Chondrocyte (in vitro differentiated cells): ENCODE results near the gene LDB1. TPM values are rescaled to one million over a fixed set of nuclear protein-coding genes. Genes with fewer than 3 reads are reported as not detected.
A peak's percentile ranks its signal among the peaks of the same experiment; 100 is the strongest.

ENCODE experiments used
- DNase-seq: peaks from one replicate; pipeline ENCODE4 v3.0.0; 2021; ENCODE audit warnings: mixed read lengths, low spot score
- H3K27ac Mint-ChIP-seq: one replicate; pipeline ENCODE4 v1.8.0; 2021; ENCODE audit warnings: mild to moderate bottlenecking, moderate library complexity, mixed read lengths; ENCODE audit not compliant: unreplicated experiment
- H3K27me3 Mint-ChIP-seq: 2 replicates; pipeline ENCODE4 v1.8.0; 2021; ENCODE audit warnings: low read depth, mixed read lengths
- H3K36me3 Mint-ChIP-seq: 2 replicates; pipeline ENCODE4 v1.8.0; 2021; ENCODE audit warnings: low read depth, mixed read lengths
- H3K4me1 Mint-ChIP-seq: 2 replicates; pipeline ENCODE4 v1.8.0; 2021; ENCODE audit warnings: low read depth, mild to moderate bottlenecking, mixed read lengths
- H3K4me3 Mint-ChIP-seq: one replicate; pipeline ENCODE4 v1.8.0; 2021; ENCODE audit warnings: mild to moderate bottlenecking, moderate library complexity, mixed read lengths; ENCODE audit not compliant: unreplicated experiment
- H3K9me3 Mint-ChIP-seq: 2 replicates; pipeline ENCODE4 v1.8.0; 2021; ENCODE audit warnings: low read depth, mixed read lengths
- total RNA-seq: library from RNA; stranded (reverse); gene quantifications from 3 replicates; pipeline ENCODE4 v1.2.1, GENCODE V29; 2021
- TF ChIP-seq, protein P1 (sequence below): fragments of 200-600 bp; sonication (generic); IDR thresholded peaks from 2 replicates; pipeline ENCODE4 v1.5.0; 2021; ENCODE audit warnings: antibody characterized with exemption, mild to moderate bottlenecking, moderate library complexity

The LDB1 gene
- total RNA-seq, 1 donor from 2014 or later: 65.7 TPM

DNA sequence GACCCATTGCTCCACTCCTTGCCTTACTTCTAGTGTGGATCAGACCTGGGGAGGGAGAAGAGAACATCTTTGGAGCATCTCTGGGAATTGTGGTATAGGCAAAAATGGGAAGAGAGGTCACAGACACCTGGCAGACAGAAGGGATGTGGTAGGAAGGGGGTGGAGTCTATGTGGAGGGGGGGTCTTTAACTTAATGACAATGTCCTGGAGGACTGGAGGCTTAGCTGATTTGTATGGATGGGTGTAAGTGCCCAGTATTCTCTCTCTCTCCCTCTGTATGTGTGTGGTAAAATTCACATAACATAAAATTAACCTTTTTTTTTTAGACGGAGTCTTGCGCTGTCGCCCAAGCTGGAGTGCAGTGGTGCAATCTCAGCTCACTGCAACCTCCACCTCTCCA is 3.1 kb upstream of the LDB1 start:
- Mint-ChIP-seq H3K36me3 (no peaks in the 10 kb centered on the region), H3K27ac (no peak overlapping the region), H3K4me3 (no peak overlapping the region), H3K27me3 (no peaks in the 10 kb centered on the region), H3K4me1 (peaks cover 30% of the 10 kb centered on the region), H3K9me3 (no peaks in the 10 kb centered on the region)
- TF ChIP-seq, protein P1, sequence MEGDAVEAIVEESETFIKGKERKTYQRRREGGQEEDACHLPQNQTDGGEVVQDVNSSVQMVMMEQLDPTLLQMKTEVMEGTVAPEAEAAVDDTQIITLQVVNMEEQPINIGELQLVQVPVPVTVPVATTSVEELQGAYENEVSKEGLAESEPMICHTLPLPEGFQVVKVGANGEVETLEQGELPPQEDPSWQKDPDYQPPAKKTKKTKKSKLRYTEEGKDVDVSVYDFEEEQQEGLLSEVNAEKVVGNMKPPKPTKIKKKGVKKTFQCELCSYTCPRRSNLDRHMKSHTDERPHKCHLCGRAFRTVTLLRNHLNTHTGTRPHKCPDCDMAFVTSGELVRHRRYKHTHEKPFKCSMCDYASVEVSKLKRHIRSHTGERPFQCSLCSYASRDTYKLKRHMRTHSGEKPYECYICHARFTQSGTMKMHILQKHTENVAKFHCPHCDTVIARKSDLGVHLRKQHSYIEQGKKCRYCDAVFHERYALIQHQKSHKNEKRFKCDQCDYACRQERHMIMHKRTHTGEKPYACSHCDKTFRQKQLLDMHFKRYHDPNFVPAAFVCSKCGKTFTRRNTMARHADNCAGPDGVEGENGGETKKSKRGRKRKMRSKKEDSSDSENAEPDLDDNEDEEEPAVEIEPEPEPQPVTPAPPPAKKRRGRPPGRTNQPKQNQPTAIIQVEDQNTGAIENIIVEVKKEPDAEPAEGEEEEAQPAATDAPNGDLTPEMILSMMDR: no peak
- no peak for DNase-seq

DNA sequence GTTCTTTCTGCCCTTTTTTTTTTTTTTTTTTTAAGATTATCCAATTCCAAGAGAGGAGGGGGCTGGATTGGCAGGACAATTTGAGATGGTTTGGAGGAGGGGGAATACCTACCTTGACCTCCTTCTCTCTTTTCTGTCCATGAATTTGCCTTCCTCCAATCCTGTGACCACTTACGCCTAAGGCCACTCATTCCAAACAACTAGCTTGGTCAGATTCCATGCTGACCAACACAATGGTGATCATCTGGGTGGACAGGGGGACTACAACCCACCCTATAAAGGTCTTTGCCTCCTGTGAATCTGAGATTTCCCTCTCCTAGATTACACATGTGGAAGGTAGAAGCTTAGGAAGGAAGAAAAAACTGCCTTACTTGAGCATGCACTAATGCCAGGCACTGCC is 2.3 kb upstream of the LDB1 start:
- Mint-ChIP-seq H3K9me3 (no peaks in the 10 kb centered on the region), H3K27ac (no peak overlapping the region), H3K4me1 (peaks cover 32% of the 10 kb centered on the region), H3K36me3 (no peaks in the 10 kb centered on the region), H3K4me3 (no peak overlapping the region), H3K27me3 (no peaks in the 10 kb centered on the region)
- DNase-seq: no peak
- TF ChIP-seq, protein P1: no peak

DNA sequence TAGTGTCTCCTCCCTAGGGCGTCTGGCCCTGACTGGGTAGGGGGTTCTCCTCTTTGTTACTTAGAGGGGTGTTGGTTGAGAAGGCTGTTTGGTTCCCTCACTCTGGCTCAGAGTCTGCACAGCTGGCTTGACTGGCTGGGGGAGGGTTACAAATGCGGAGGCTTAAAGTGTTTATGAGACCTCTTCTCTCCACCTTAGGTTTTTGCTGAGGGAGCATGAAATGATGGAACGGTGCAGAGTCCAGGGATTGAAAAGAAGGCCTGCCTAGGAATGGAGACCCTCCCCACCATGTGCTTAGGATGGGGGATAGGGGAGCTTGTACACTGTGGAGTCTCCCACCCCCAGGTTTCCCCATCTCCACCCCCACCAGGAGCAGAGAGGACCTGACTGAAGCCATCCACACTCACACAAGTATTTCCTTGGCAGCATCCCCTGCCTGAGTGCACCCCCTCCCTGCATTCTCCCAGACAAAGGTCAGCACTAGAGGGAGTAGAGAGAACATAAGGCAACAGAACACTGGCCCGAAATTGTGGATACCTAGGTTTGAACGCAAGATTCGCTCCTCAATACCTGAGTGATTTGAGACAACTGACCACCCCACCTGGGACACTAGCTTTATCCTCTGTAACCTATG is 1.7 kb upstream of the LDB1 start:
- Mint-ChIP-seq H3K4me1 (peaks cover 38% of the 10 kb centered on the region), H3K4me3 (no peak overlapping the region), H3K27ac (peak overlapping the region; percentile 91), H3K9me3 (no peaks in the 10 kb centered on the region), H3K36me3 (no peaks in the 10 kb centered on the region), H3K27me3 (no peaks in the 10 kb centered on the region)
- TF ChIP-seq, protein P1: peak; percentile 21
- DNase-seq: no peak

DNA sequence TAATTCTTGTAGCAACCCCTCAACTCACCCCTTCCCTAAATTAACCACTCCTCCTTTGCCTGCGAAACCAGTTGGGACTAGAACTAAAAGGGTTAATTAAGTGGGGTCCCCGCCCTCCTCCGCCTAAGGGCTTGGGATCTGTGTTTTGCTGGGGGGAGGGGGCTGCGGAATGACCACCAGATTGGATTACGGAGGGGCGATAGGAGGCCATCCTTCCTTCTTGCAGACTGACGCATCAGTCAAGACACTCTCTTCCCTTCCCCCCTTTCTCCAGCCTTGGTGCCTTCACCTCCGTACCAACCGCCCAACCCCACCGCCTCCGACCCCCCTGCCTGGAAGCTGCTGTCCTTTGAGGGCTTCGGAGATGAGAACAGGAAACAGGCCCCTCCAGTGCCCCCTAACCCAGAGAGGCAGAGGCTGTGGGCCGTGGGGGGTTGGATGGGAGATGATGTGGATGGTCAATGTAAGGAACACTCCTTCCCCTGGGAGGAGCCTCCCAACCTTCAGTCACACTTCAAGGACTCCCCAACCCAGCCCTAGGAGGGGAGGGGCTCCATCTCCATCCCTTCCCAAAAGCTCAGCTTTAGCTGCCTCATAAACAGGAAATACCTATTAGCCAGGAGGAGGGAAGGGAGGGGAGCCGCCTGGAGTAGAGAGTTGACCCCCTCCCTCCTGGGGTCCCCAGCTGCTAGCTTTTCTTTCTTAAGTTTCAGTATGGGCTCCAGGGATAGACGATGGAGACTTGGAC is 997 bp upstream of the LDB1 start:
- no peaks in the 10 kb centered on the region for H3K36me3 Mint-ChIP-seq
- DNase-seq: no peak
- H3K27ac Mint-ChIP-seq: peak overlapping the region; percentile 91
- H3K4me1 Mint-ChIP-seq: peaks cover 45% of the 10 kb centered on the region
- no peaks in the 10 kb centered on the region for H3K9me3 Mint-ChIP-seq
- peak overlapping the region; percentile 80 for H3K4me3 Mint-ChIP-seq
- no peaks in the 10 kb centered on the region for H3K27me3 Mint-ChIP-seq
- TF ChIP-seq, protein P1: no peak

DNA sequence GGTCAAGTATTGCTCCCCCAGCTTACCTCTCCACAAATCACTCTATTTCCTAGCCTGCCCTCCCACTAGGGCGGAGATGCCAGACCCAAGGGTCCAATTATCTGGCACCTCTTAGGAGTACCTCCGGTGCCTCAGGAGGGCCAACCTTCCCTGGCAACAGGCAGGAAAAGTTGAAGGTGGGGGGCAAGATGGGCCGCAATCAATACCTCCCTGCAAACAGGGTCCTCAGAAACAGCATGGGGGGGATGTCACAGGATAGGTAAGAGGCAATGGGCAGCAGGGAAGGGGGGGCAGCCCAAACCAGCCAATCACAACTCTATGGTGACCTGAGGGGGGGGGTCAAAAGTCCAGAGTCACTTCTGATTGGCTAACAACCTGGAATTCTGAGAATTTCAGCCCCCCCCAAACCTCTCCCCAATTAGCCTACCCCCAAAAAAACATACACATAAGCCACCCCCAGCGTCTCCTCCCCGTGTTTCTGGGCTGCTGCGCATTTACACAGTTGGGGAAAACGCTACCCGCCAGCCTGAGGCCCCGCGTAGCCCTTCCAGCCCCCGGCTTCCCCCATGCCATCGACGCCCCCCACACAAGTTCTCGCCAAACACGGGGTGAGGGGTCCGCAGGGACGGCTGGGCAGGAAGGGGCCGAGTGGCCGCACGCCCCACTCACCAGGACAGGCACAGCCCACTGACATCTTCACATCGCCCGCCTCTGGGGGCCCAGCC is 589 bp downstream of the LDB1 start:
- no peak for DNase-seq
- H3K27me3 Mint-ChIP-seq: no peaks in the 10 kb centered on the region

More for the DNA sequence above, 589 bp downstream of the LDB1 start:
- TF ChIP-seq, protein P1: no peak
- H3K36me3 Mint-ChIP-seq: no peaks in the 10 kb centered on the region
- peak overlapping the region; percentile 81 for H3K4me3 Mint-ChIP-seq
- H3K4me1 Mint-ChIP-seq: peaks cover 60% of the 10 kb centered on the region
- H3K27ac Mint-ChIP-seq: peak overlapping the region; percentile 99
- no peaks in the 10 kb centered on the region for H3K9me3 Mint-ChIP-seq
